ENCODE measurements around the gene CHRND.

Gene CHRND

DNA sequence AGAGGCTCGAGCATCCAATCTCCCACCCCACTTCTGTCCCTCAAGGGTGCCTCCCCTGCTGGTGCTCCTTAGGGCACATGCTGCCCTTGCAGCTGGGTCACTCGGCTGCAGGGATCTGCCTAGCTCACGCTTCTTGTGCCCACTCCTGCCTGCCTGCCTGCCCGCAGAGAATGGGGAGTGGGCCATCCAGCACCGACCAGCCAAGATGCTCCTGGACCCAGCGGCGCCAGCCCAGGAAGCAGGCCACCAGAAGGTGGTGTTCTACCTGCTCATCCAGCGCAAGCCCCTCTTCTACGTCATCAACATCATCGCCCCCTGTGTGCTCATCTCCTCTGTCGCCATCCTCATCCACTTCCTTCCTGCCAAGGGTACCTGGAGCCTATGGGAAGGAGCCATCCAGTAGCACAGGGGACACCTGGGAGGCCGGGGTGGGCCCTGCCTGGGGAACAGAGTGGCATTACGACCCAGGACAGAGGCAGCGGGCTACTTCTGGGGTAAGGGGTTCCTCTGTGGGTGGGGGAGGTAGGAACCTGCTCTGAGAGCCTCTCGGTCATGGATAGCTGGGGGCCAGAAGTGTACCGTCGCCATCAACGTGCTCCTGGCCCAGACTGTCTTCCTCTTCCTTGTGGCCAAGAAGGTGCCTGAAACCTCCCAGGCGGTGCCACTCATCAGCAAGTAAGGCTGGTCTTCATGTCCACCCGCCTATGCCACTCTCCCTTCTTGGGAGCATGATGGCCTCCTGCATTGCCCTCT lies 16.9 kb downstream of the CHRND start:
- Histone ChIP-seq H3K4me1 (ENCODE audit: control insufficient read depth, low read depth, low read length) (peaks cover 8% of the 10 kb centered on the region), H3K27ac (ENCODE audit: low read length) (no peak overlapping the region), H3K27me3 (ENCODE audit: control insufficient read depth, insufficient read depth, low read length) (no peaks in the 10 kb centered on the region), H3K36me3 (ENCODE audit: control insufficient read depth, low read depth, low read length) (peaks cover 3% of the 10 kb centered on the region), H3K4me3 (ENCODE audit: low read length) (no peak overlapping the region), H3K9ac (ENCODE audit: low read length) (no peak overlapping the region), H3K9me3 (ENCODE audit: control insufficient read depth, low read depth, low read length) (no peaks in the 10 kb centered on the region)

DNA sequence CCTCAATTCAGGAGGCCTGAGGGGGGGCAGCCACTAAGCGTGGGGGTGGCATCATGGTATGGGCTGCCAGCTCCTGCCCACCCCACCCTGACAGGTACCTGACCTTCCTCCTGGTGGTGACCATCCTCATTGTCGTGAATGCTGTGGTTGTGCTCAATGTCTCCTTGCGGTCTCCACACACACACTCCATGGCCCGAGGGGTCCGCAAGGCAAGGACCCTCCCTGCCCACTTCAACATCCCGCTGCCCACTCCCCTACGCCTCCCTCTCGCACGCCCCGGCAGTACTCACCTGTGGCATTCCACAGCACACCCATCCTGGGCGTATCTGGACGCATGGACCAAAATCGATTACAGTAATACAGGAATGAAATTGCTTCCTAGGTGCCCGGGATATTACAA lies 17.5 kb downstream of the CHRND start:
- no peak overlapping the region for H3K4me3 ChIP-seq (ENCODE audit: low read length)
- H3K9ac ChIP-seq (ENCODE audit: low read length): no peak overlapping the region
- H3K9me3 ChIP-seq (ENCODE audit: control insufficient read depth, low read depth, low read length): peaks cover under 1% of the 10 kb centered on the region
- H3K27me3 ChIP-seq (ENCODE audit: control insufficient read depth, insufficient read depth, low read length): no peaks in the 10 kb centered on the region
- peaks cover 8% of the 10 kb centered on the region for H3K4me1 ChIP-seq (ENCODE audit: control insufficient read depth, low read depth, low read length)
- H3K27ac ChIP-seq (ENCODE audit: low read length): no peak overlapping the region
- peaks cover 3% of the 10 kb centered on the region for H3K36me3 ChIP-seq (ENCODE audit: control insufficient read depth, low read depth, low read length)

DNA sequence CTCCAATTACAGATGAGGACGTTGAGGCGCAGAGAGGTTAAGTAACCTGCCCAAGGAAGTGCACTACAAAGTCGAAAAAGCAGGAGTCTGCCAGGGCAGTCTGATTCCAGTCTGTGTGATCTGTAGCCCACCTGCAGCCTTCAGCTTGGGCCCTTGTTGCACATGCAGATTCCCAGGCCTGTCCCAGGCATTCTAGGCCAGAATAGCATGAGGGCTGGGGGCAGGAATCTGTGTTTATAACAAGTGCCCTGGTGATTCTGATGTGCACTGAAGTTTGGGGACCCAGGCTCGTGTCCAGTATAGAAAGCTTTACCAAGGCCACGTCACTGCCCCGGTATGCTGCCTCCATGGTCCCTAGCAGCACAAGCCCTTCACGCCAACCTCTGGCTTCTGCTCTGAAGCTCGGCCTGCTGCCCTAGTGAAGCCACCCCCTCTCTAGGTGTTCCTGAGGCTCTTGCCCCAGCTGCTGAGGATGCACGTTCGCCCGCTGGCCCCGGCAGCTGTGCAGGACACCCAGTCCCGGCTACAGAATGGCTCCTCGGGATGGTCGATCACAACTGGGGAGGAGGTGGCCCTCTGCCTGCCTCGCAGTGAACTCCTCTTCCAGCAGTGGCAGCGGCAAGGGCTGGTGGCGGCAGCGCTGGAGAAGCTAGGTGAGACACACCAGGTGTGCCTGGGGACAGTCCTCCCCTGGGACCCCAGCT lies 18.1 kb downstream of the CHRND start:
- no peak overlapping the region for H3K9ac ChIP-seq (ENCODE audit: low read length)
- H3K4me1 ChIP-seq (ENCODE audit: control insufficient read depth, low read depth, low read length): peaks cover 6% of the 10 kb centered on the region
- H3K9me3 ChIP-seq (ENCODE audit: control insufficient read depth, low read depth, low read length): peaks cover 3% of the 10 kb centered on the region
- no peak overlapping the region for H3K27ac ChIP-seq (ENCODE audit: low read length)
- no peak overlapping the region for H3K4me3 ChIP-seq (ENCODE audit: low read length)
- no peaks in the 10 kb centered on the region for H3K27me3 ChIP-seq (ENCODE audit: control insufficient read depth, insufficient read depth, low read length)
- H3K36me3 ChIP-seq (ENCODE audit: control insufficient read depth, low read depth, low read length): peaks cover 3% of the 10 kb centered on the region

DNA sequence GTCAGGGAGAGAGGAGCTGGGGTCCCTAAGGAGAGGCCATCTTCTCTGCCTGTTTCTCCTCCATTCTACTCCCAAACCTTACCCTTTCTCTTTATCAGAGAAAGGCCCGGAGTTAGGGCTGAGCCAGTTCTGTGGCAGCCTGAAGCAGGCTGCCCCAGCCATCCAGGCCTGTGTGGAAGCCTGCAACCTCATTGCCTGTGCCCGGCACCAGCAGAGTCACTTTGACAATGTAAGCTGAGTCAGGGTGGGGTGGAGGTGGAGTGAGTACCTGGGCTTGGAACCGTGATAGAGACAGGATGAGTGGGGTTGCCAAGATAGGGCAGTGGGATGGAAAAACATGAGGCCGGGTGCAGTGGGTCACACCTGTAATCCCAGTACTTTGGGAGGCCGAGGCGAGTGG lies 18.7 kb downstream of the CHRND start:
- H3K27me3 ChIP-seq (ENCODE audit: control insufficient read depth, insufficient read depth, low read length): no peaks in the 10 kb centered on the region
- no peak overlapping the region for H3K9ac ChIP-seq (ENCODE audit: low read length)

DNA sequence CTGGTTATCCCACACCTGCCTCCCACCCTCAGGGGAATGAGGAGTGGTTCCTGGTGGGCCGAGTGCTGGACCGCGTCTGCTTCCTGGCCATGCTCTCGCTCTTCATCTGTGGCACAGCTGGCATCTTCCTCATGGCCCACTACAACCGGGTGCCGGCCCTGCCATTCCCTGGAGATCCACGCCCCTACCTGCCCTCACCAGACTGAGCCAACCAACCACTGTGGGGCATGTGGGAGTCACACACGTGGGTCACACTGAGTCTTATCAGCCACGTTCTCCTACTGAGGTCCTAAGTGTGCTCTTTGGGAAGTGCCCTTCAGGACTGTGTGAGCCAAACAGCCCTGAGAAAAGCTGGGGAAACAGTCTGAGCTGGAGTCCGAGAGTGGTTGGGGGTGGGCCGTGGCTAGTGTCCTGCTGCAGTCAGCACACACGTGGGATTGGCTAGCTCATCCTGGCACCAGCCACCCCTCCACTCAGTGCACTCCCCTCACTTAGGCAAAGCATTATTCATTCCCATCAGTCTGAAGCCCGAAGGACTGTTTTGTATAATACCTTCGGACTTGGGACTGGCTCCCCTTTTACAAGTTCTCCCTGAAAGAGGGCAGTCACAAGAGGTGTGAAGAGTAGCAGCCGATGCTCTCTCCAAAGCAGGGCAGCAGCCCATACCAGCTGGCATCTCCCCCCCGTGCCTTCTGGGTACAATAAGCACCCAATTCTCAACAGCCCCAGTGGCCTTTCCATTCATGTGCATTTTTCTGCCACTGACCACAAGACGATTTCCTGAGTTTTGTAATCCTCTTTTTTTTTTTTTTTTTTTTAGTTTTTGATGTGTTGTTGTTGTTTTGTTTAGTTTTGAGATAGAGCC lies 19.8 kb downstream of the CHRND start:
- Histone ChIP-seq H3K36me3 (ENCODE audit: control insufficient read depth, low read depth, low read length) (peaks cover 3% of the 10 kb centered on the region), H3K9me3 (ENCODE audit: control insufficient read depth, low read depth, low read length) (peaks cover 3% of the 10 kb centered on the region), H3K4me3 (ENCODE audit: low read length) (no peak overlapping the region), H3K27ac (ENCODE audit: low read length) (no peak overlapping the region), H3K9ac (ENCODE audit: low read length) (no peak overlapping the region), H3K27me3 (ENCODE audit: control insufficient read depth, insufficient read depth, low read length) (no peaks in the 10 kb centered on the region), H3K4me1 (ENCODE audit: control insufficient read depth, low read depth, low read length) (no peaks in the 10 kb centered on the region)

More for the DNA sequence above, 18.7 kb downstream of the CHRND start:
- peaks cover 3% of the 10 kb centered on the region for H3K9me3 ChIP-seq (ENCODE audit: control insufficient read depth, low read depth, low read length)
- H3K4me1 ChIP-seq (ENCODE audit: control insufficient read depth, low read depth, low read length): peaks cover 2% of the 10 kb centered on the region
- peaks cover 3% of the 10 kb centered on the region for H3K36me3 ChIP-seq (ENCODE audit: control insufficient read depth, low read depth, low read length)
- no peak overlapping the region for H3K4me3 ChIP-seq (ENCODE audit: low read length)
- H3K27ac ChIP-seq (ENCODE audit: low read length): no peak overlapping the region

DNA sequence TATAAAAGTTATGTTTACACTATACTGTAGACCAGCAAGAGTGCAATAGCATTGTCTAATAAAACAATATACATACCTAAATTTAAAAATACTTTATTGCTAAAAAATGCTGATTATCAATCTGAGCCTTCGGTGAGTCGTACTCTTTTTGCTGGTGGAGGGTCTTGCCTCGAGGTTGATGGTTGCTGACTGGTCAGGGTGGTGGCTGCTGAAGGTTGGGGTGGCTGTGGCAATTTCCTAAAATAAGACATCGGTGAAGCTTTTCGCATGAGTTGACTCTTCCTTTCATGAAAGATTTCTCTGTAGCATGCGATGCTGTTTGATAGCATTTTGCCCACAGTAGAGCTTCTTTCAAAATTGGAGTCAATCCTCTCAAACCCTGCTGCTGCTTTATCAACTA lies 22.0 kb downstream of the CHRND start:
- no peak overlapping the region for H3K27ac ChIP-seq (ENCODE audit: low read length)
- H3K4me1 ChIP-seq (ENCODE audit: control insufficient read depth, low read depth, low read length): peaks cover 5% of the 10 kb centered on the region
- peaks cover 12% of the 10 kb centered on the region for H3K36me3 ChIP-seq (ENCODE audit: control insufficient read depth, low read depth, low read length)
- H3K27me3 ChIP-seq (ENCODE audit: control insufficient read depth, insufficient read depth, low read length): no peaks in the 10 kb centered on the region
- H3K4me3 ChIP-seq (ENCODE audit: low read length): no peak overlapping the region
- peaks cover 3% of the 10 kb centered on the region for H3K9me3 ChIP-seq (ENCODE audit: control insufficient read depth, low read depth, low read length)
- no peak overlapping the region for H3K9ac ChIP-seq (ENCODE audit: low read length)

DNA sequence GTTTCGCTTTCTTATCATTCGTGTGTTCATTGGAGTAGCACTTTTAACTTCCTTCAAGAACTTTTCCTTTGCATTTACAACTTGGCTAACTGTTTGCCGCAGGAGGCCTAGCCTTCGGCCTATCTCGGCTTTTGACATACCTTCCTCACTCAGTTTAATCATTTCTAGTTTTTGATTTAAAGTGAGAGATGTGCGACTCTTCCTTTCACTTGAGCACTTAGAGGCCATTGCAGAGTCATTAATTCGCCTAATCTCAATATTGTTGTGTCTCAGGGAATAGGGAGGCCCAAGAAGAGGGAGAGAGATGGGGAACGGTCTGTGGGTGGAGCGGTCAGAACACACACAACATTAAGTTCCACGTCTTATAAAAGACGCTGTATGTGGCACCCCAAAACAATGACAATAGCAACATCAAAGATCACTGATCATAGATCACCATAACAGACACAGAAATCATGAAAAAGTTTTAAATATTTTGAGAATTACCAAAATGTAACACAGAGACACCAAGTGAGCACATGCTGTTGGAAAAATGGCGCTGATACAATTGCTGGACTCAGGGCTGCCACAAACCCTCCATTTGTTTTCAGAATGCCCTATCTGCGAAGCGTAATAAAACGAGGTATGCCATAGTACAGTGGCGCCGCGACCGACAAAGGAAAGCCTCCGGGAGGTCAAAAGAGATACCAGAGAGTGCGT lies 23.8 kb downstream of the CHRND start:
- peak overlapping the region; percentile 88 for H3K4me3 ChIP-seq (ENCODE audit: low read length)
- H3K9ac ChIP-seq (ENCODE audit: low read length): peak overlapping the region; percentile 92
- H3K4me1 ChIP-seq (ENCODE audit: control insufficient read depth, low read depth, low read length): peaks cover 5% of the 10 kb centered on the region
- peaks cover 17% of the 10 kb centered on the region for H3K36me3 ChIP-seq (ENCODE audit: control insufficient read depth, low read depth, low read length)
- peaks cover 3% of the 10 kb centered on the region for H3K9me3 ChIP-seq (ENCODE audit: control insufficient read depth, low read depth, low read length)
- H3K27me3 ChIP-seq (ENCODE audit: control insufficient read depth, insufficient read depth, low read length): no peaks in the 10 kb centered on the region
- H3K27ac ChIP-seq (ENCODE audit: low read length): peak overlapping the region; percentile 50

DNA sequence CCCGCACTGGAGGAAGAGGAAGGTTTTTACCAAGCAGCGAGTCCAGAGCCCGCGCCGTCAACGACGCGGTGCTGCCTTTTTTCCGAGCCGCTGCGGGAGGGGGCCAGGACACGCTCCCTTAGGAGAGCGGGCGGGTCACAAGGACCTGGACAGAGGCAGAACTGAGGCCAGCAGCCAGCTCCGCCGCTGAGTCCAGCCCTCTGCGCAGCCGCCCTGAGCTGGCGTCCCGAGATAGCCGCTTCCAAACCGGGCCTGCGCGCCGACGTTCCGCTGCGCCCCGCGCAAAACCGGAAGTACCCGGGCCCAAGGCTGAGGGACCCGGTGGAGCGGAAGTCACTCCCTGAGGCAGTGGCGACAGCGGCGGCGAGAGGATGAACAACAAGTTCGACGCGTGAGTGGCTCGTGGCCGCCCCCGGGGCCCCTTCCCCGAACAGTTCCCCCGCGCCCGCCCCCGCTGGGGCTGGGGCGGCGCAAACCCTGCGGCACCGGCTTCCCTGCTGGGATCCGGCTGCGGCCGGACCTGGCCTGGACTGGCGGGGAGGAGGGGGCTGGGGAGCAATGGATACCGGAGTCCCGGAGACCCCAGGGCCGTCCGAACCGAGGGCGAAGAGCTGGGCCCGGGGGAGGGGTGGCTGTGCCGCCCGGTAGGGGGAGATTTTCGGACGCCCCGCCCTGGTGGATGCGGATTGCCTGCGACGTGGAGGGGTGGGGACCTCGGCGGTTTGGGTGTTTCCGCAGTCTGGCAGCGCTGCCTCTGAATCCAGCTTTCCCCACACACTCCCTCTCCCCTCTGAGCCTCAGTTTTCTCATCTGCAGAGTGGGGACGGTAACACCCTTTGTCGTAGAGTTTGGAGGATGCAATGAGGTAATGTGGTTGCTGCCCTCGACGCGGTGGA lies 24.6 kb downstream of the CHRND start, which contains the start of the genes EIF4E2 and TIGD1:
EIF4E2 (plus strand) TSS at position 336 of the 896 bp plus-strand sequence; CDS start at position 372, 36 bp downstream.
TIGD1 (minus strand) TSS at position 204 of the 896 bp plus-strand sequence. CDS start 675 bp downstream, outside the sequence.
- Histone ChIP-seq H3K36me3 (ENCODE audit: control insufficient read depth, low read depth, low read length) (peaks cover 17% of the 10 kb centered on the region), H3K9ac (ENCODE audit: low read length) (peak within 1 kb of the TSS; percentile 92), H3K27me3 (ENCODE audit: control insufficient read depth, insufficient read depth, low read length) (no peaks in the 10 kb centered on the region), H3K4me3 (ENCODE audit: low read length) (peak within 1 kb of the TSS; percentile 88), H3K4me1 (ENCODE audit: control insufficient read depth, low read depth, low read length) (peaks cover 5% of the 10 kb centered on the region), H3K9me3 (ENCODE audit: control insufficient read depth, low read depth, low read length) (peaks cover 3% of the 10 kb centered on the region), H3K27ac (ENCODE audit: low read length) (peak within 1 kb of the TSS; percentile 77)

DNA sequence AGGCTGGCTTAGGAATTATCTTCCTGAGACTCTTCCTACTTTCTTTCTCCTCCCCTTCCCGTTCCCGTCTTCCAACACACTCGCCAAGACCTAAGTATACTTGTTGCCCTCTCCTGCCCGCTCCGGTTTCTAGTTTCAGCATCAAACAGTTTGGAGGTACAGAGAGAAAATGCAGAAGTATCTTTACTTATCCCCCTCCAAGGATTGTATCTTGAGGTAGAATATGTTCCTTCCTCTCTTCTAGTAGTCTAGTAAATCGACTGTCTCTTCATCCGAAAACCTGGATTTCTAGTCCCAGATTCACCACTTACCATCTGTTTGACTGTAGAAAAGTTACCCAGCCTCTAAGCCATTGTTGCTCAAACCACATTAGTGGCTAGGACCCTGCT lies 25.3 kb downstream of the CHRND start:
- peak overlapping the region; percentile 77 for H3K27ac ChIP-seq (ENCODE audit: low read length)
- peaks cover 3% of the 10 kb centered on the region for H3K9me3 ChIP-seq (ENCODE audit: control insufficient read depth, low read depth, low read length)

DNA sequence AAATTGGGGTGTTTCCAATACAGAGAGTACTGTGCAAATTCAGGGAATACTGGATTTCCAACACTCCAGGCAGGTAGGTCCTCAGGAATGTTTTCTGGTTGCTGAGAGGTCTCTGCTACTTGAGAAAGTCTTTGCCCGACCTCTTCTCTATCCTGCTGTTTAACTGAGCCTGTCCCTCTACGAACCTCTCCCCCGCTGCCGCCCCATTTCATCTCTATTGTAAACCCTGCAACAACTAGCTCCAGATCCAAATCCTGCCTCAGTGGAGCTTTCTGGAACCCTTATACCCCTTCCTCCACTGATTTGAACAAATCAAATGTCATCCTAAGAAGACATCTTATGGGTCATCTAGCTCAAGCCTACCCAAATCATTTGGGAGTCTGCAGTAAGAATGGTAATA lies 25.8 kb downstream of the CHRND start:
- H3K9me3 ChIP-seq (ENCODE audit: control insufficient read depth, low read depth, low read length): peaks cover 3% of the 10 kb centered on the region
- peaks cover 5% of the 10 kb centered on the region for H3K4me1 ChIP-seq (ENCODE audit: control insufficient read depth, low read depth, low read length)
- H3K4me3 ChIP-seq (ENCODE audit: low read length): peak overlapping the region; percentile 88
- peaks cover 22% of the 10 kb centered on the region for H3K36me3 ChIP-seq (ENCODE audit: control insufficient read depth, low read depth, low read length)
- H3K9ac ChIP-seq (ENCODE audit: low read length): peak overlapping the region; percentile 92
- H3K27ac ChIP-seq (ENCODE audit: low read length): no peak overlapping the region
- no peaks in the 10 kb centered on the region for H3K27me3 ChIP-seq (ENCODE audit: control insufficient read depth, insufficient read depth, low read length)

More for the DNA sequence above, 25.3 kb downstream of the CHRND start:
- Histone ChIP-seq H3K9ac (ENCODE audit: low read length) (peak overlapping the region; percentile 92), H3K4me3 (ENCODE audit: low read length) (peak overlapping the region; percentile 88), H3K4me1 (ENCODE audit: control insufficient read depth, low read depth, low read length) (peaks cover 5% of the 10 kb centered on the region), H3K27me3 (ENCODE audit: control insufficient read depth, insufficient read depth, low read length) (no peaks in the 10 kb centered on the region), H3K36me3 (ENCODE audit: control insufficient read depth, low read depth, low read length) (peaks cover 20% of the 10 kb centered on the region)
